Panc1 (cell line): Measurements from ENCODE around the gene UROS. TPM values are rescaled to one million over a fixed set of nuclear protein-coding genes. Genes with fewer than 3 reads are reported as not detected.

ENCODE experiments used
- ATAC-seq: fragments of 200-7000 bp; cut with Tn5 transposase; 2 replicates; pipeline ENCODE4 v1.9.1; 2020; ENCODE audit warnings: mild to moderate bottlenecking, moderate library complexity
- BruUV-seq: library from RNA; stranded (reverse); fragments of 400-500 nt; replicated peaks from 2 replicates; lab custom pipeline; 2021; lab: Mats Ljungman, UMichigan
- CTCF ChIA-PET: fragments of 300-600 bp; sonication (Branson Sonifier 250); formaldehyde crosslinking; loops from one replicate; lab custom pipeline; 2022; ENCODE audit warnings: antibody characterized with exemption; lab: Charles Lee
- POLR2A ChIA-PET: fragments of 300-600 bp; sonication (Branson Sonifier 250); formaldehyde crosslinking; loops from one replicate; lab custom pipeline; 2022; ENCODE audit warnings: antibody characterized with exemption; lab: Charles Lee
- DNase-seq: peaks from one replicate; pipeline ENCODE4 v3.0.0-alpha.2; 2010; ENCODE audit warnings: low read depth, low spot score
- H3K27ac ChIP-seq: 2 replicates; pipeline ENCODE4 v1.5.1; 2011; ENCODE audit warnings: mild to moderate bottlenecking, low read length, inconsistent platforms
- H3K27me3 ChIP-seq: fragments of 200-500 bp; sonication (Bioruptor generic); 2 replicates; pipeline ENCODE4 v1.6.0; 2014; ENCODE audit warnings: low read length, inconsistent platforms; ENCODE audit not compliant: control insufficient read depth, insufficient read depth
- H3K36me3 ChIP-seq: fragments of 200-500 bp; sonication (Bioruptor generic); 2 replicates; pipeline ENCODE4 v1.5.1; 2014; ENCODE audit warnings: inconsistent platforms, mild to moderate bottlenecking, low read length, moderate library complexity; ENCODE audit not compliant: control insufficient read depth, insufficient read depth
- H3K4me1 ChIP-seq: 2 replicates; pipeline ENCODE4 v1.5.1; 2011; ENCODE audit warnings: inconsistent platforms, mild to moderate bottlenecking, low read length, moderate library complexity; ENCODE audit not compliant: control insufficient read depth, insufficient read depth
- H3K4me3 ChIP-seq, 2 experiments: 2 replicates each; pipeline ENCODE4 v1.5.1; 2011 to 2012; ENCODE audit warnings: low read depth in 2 of 2, low read length in 2 of 2, mild to moderate bottlenecking in 2 of 2, inconsistent platforms in 1 of 2, moderate library complexity in 1 of 2
- H3K9me3 ChIP-seq: fragments of 200-500 bp; sonication (Bioruptor generic); 2 replicates; pipeline ENCODE4 v1.5.1; 2014; ENCODE audit warnings: low read depth, mild to moderate bottlenecking, inconsistent platforms, low read length, moderate library complexity; ENCODE audit not compliant: control insufficient read depth, insufficient read depth
- POLR2AphosphoS5 ChIP-seq: IDR thresholded peaks from 2 replicates; pipeline ENCODE4 v1.6.1; 2012; ENCODE audit warnings: mild to moderate bottlenecking, low read depth, low read length, moderate library complexity
- SIN3A ChIP-seq: IDR thresholded peaks from 2 replicates; pipeline ENCODE4 v1.6.1; 2012; ENCODE audit warnings: low read depth, mild to moderate bottlenecking, low read length, moderate library complexity, borderline replicate concordance; ENCODE audit not compliant: insufficient read depth
- TCF7L2 ChIP-seq: IDR thresholded peaks from 2 replicates; pipeline ENCODE4 v1.6.1; 2011; ENCODE audit warnings: mild to moderate bottlenecking, low read depth, low read length, inconsistent platforms
- in situ Hi-C: cut with HindIII; loops from 2 replicates; pipeline ENCODE4 v1.10.0; 2016; ENCODE audit warnings: low sequenced_read_pairs, low pct_unique_long_range_greater_than_20kb
- intact Hi-C: fragments of 100-400 bp; cut with micrococcal nuclease; formaldehyde crosslinking; loops from one replicate; pipeline ENCODE4 v1.10.0; 2022; ENCODE audit not compliant: unreplicated experiment
- total RNA-seq: library from RNA; stranded (reverse); gene quantifications from one replicate; pipeline ENCODE4 v1.2.1, GENCODE V29; 2021; ENCODE audit not compliant: unreplicated experiment
- TF ChIP-seq, protein P1 (sequence below): fragments of 450-650 bp; IDR thresholded peaks from 2 replicates; pipeline ENCODE4 v1.5.1; 2017; ENCODE audit warnings: mild to moderate bottlenecking
- TF ChIP-seq, protein P2 (sequence below), 2 experiments: IDR thresholded peaks; 2 replicates each; pipeline ENCODE4 v1.6.1; 2011 to 2012; ENCODE audit warnings: low read depth in 2 of 2, control low read depth in 1 of 2, low read length in 1 of 2, mild to moderate bottlenecking in 1 of 2, moderate library complexity in 1 of 2; ENCODE audit not compliant: insufficient read depth in 1 of 2

The UROS gene
- total RNA-seq, 1 experiment from 2014 or later, result 103 TPM

DNA sequence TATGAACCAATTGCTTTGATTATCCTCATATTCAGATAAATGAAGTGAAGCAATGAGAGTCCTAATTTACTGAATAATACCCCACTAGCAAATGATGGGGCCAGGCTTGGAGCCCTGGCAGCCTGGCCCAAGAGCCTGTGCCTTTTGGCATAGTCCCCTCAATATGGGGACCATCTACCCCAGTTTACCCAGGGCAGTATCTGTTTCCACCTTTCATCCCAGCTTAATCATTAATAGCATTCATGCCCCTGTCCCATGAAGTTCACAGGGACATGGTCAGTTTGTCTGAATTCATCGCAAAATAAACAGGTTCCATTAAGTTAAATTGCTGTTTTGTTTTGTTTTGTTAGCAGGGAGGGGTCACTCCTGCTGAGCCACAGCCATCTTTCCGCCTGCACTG, 25.8 kb upstream of the UROS start:
- POLR2A ChIA-PET, result no interaction called here

DNA sequence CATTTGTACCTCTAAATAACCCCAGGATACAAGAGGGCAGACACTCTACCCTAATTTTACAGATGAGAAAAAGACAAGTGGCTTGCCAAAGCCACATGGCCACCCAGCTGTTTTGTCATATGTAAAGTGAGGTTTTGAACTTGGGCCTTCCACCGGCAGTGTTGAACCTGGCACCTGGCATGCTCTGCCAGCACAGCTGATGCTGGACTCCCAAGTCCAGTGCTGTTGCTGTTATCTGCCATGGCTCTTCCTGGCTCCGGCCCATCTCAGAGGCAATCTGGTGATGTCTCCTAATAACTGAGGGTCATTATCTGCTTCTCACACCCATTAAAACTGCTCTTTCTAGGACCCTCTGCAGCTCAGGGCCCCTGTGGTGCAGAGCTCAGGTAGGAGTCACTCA, 25.3 kb upstream of the UROS start:
- no TSS peak for BruUV-seq
- in situ Hi-C loops, result no loop called here
- Histone ChIP-seq H3K4me3 (no peak overlapping the region), H3K27me3 (no peaks in the 10 kb centered on the region), H3K36me3 (peaks cover 33% of the 10 kb centered on the region), H3K27ac (no peak overlapping the region), H3K4me1 (no peaks in the 10 kb centered on the region), H3K9me3 (no peaks in the 10 kb centered on the region)
- TF ChIP-seq SIN3A (no peak), POLR2AphosphoS5 (no peak), TCF7L2 (no peak)
- TF ChIP-seq, protein P1, sequence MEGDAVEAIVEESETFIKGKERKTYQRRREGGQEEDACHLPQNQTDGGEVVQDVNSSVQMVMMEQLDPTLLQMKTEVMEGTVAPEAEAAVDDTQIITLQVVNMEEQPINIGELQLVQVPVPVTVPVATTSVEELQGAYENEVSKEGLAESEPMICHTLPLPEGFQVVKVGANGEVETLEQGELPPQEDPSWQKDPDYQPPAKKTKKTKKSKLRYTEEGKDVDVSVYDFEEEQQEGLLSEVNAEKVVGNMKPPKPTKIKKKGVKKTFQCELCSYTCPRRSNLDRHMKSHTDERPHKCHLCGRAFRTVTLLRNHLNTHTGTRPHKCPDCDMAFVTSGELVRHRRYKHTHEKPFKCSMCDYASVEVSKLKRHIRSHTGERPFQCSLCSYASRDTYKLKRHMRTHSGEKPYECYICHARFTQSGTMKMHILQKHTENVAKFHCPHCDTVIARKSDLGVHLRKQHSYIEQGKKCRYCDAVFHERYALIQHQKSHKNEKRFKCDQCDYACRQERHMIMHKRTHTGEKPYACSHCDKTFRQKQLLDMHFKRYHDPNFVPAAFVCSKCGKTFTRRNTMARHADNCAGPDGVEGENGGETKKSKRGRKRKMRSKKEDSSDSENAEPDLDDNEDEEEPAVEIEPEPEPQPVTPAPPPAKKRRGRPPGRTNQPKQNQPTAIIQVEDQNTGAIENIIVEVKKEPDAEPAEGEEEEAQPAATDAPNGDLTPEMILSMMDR, result no peak
- TF ChIP-seq, protein P2, sequence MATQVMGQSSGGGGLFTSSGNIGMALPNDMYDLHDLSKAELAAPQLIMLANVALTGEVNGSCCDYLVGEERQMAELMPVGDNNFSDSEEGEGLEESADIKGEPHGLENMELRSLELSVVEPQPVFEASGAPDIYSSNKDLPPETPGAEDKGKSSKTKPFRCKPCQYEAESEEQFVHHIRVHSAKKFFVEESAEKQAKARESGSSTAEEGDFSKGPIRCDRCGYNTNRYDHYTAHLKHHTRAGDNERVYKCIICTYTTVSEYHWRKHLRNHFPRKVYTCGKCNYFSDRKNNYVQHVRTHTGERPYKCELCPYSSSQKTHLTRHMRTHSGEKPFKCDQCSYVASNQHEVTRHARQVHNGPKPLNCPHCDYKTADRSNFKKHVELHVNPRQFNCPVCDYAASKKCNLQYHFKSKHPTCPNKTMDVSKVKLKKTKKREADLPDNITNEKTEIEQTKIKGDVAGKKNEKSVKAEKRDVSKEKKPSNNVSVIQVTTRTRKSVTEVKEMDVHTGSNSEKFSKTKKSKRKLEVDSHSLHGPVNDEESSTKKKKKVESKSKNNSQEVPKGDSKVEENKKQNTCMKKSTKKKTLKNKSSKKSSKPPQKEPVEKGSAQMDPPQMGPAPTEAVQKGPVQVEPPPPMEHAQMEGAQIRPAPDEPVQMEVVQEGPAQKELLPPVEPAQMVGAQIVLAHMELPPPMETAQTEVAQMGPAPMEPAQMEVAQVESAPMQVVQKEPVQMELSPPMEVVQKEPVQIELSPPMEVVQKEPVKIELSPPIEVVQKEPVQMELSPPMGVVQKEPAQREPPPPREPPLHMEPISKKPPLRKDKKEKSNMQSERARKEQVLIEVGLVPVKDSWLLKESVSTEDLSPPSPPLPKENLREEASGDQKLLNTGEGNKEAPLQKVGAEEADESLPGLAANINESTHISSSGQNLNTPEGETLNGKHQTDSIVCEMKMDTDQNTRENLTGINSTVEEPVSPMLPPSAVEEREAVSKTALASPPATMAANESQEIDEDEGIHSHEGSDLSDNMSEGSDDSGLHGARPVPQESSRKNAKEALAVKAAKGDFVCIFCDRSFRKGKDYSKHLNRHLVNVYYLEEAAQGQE (IDR thresholded peaks at IDR 0.05; ENCODE audit: insufficient read depth in 1 of 2, low read depth in 2 of 2, low read length in 1 of 2), result no peak
- POLR2A ChIA-PET, result no interaction called here
- intact Hi-C loops, result no loop called here
- CTCF ChIA-PET, result interaction anchor here (0.6 kb wide), 1 partner anchor 86 kb away, joined by 9 read pairs; no protein-coding TSS in a partner anchor
- ATAC-seq (no peak), DNase-seq (no peak)

More for the DNA sequence above, 25.8 kb upstream of the UROS start:
- H3K9me3 ChIP-seq, result no peaks in the 10 kb centered on the region
- DNase-seq, result no peak
- peaks cover 38% of the 10 kb centered on the region for H3K36me3 ChIP-seq
- TF ChIP-seq TCF7L2, result no peak
- TF ChIP-seq POLR2AphosphoS5, result no peak
- no peak for TF ChIP-seq SIN3A
- no peak overlapping the region for H3K4me3 ChIP-seq
- CTCF ChIA-PET, result no interaction called here
- no TSS peak for BruUV-seq
- in situ Hi-C loops (no loop called here), intact Hi-C loops (no loop called here)
- H3K27me3 ChIP-seq, result no peaks in the 10 kb centered on the region
- H3K27ac ChIP-seq, result no peak overlapping the region
- ATAC-seq, result no peak
- no peaks in the 10 kb centered on the region for H3K4me1 ChIP-seq

DNA sequence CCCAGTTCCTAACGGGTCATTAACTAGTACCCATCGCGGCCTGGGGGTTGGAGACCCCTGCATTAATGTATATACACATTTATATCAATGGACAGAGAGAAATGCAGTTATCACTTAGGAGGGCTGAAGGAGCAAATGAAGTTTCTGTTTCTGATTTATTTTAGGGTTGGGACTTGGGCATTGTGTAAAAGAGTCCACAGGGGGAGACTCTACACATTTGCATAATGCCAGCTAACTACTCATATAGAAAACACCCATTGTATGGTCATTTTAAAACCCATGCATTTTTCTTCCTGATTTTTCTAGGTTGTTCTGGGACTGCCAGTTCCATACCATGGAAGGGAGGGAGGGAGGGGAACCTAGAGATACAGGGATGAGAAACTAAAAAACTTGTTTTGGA, 23.8 kb upstream of the UROS start:
- H3K36me3 ChIP-seq, result peaks cover 19% of the 10 kb centered on the region
- no peak overlapping the region for H3K4me3 ChIP-seq
- no TSS peak for BruUV-seq
- intact Hi-C loops, result no loop called here
- H3K9me3 ChIP-seq, result no peaks in the 10 kb centered on the region
- CTCF ChIA-PET, result interaction anchor here (0.5 kb wide), 1 partner anchor 16 kb away, joined by 3 read pairs; no protein-coding TSS in a partner anchor
- ATAC-seq (no peak), DNase-seq (no peak)
- no peaks in the 10 kb centered on the region for H3K4me1 ChIP-seq
- in situ Hi-C loops, result no loop called here
- H3K27ac ChIP-seq, result no peak overlapping the region
- TF ChIP-seq SIN3A, result no peak
- TF ChIP-seq TCF7L2, result no peak
- TF ChIP-seq, protein P1, result no peak
- TF ChIP-seq, protein P2 (IDR thresholded peaks at IDR 0.05; ENCODE audit: insufficient read depth in 1 of 2, low read depth in 2 of 2, low read length in 1 of 2), result no peak
- TF ChIP-seq POLR2AphosphoS5, result no peak
- no peaks in the 10 kb centered on the region for H3K27me3 ChIP-seq
- POLR2A ChIA-PET, result no interaction called here
